Hippocampal formation (tissue), 2 donors: Measurements from ENCODE around the gene MADCAM1.

Experiments used
- DNase-seq, 2 donors: peaks; one replicate each; lab custom pipeline; 2025; lab: John Stamatoyannopoulos, UW

The MADCAM1 gene

DNA sequence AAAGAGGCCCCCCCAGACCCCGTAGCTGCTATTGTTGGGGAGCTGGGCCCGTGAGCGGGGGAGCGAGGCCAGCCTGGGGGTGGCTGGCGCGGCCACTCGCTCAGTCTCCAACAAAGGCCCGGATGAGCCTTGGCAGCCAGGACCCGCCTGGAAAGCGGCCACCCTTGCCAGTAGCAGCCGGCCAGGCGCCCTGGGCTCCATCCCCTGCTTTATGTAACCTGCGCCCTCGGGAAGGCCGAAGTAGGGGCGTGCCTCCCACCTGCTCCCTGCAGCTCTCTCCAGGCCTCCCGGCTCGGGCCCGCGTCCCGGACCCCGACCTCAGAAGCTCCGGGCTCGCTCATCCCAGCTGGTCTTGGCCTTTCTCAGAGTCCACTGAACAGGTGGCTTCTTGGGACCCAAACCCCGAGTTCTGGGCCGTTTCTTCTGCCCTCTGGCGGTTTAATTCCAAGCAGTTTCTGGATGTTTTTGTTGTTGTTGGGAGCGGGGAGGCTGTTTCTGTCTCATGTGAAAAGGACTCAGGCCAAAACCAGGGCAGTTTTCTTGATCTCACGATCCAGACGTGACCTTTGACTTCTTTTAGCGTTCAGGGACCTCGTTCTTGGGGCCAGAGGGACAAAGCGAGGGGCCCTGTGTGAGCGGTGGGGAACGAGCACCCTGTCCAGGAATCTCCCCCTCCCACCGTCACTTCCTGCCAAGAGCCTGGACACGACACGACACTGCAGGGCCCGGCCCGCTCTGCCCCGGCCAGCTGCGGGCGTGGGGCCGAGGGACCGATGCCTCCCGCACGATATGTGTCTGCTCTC lies 36.5 kb downstream of the MADCAM1 start:
- DNase-seq: peak; percentile 71 to 76

DNA sequence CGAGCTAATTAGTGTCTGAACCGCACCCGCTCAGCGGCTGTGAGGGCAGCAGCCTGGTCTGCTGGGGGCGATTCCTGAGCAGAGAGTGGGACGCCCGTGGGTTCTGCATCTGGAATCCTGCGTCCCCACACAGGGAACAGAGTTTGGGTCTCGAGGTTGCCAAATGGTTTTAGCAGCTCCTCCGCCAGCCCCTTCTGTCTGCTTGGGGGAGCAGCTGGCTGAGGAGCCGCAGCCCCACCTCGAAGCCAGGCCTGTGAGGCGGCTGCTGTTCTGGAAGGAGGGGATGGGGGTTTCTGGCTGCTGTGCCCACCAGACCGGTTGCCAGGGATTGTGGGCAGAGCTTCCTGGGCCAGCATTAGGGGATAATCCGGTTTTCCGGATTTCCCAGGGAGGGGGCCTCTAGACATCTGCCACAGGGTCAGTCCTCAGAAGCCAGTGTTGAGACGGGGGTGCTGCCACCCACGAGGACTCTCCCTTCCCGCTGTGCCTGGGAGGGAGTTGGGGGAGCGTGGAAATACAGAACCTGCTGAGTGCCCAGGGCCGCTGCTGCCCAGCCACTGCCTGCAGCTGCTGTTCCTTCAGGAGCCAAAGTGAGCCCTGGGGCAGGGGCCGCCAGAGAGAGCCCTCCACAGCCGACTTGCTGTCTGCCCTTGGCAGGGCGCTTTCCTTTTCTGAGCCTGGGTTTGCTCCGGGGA lies 37.2 kb downstream of the MADCAM1 start:
- DNase-seq: no peak

DNA sequence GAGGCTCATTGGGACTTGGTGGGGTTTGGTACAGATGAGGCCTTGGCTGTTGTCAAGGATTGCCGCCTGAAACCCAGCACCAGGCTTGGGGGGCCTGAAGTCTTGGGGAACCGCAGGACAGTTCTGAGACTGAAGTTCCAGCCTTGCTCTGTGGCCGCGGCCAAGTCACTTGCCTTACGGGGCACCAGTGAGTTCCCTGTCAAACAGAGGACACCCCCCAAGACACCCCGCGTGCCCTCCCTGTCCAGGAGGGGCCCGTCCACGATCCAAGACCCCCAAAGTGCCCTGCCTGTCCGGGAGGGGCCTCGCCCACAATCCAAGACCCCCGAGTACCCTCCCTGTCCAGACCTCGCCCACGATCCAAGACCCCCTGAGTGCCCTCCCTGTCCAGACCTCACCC lies 37.8 kb downstream of the MADCAM1 start:
- DNase-seq: no peak

DNA sequence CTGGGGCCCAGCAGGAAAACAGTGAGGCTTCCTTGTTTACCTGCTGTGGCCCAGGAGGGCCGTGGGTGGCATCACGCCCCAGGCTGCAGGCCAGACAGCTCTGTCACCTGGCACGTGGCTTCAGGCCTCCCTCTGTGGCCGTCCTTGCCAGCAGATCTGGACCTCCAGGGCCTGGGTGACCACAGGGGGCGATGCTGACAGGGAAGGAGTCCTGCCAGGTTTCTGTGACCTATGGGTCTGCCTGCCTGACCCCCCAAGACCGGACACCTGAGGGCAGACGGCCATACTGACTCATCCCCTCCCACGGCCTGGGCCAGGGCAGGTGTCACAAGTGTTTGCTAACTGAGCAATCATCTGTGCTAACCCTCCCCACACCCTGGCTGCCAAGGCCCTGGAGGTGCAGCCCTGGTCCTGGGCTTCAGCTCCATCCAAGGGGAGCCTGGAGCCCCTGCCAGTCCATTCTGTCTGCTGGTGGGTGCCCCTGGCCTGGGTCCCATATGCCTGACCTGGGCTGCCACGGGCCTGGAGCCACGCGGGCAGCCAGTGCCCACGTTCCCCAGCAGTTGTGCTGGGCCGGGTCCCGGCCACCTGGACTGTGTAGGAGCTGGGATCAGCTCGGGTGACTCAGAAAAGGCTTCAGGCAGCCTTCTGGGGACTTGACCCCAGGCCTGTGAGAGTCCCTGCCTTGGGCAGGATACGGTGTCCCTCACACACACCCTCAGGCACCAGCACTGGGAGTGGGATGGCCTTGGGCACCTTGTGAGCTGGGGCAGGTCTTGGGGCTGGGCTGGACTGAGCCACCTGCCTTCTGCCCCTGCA lies 38.9 kb downstream of the MADCAM1 start:
- no peak for DNase-seq

DNA sequence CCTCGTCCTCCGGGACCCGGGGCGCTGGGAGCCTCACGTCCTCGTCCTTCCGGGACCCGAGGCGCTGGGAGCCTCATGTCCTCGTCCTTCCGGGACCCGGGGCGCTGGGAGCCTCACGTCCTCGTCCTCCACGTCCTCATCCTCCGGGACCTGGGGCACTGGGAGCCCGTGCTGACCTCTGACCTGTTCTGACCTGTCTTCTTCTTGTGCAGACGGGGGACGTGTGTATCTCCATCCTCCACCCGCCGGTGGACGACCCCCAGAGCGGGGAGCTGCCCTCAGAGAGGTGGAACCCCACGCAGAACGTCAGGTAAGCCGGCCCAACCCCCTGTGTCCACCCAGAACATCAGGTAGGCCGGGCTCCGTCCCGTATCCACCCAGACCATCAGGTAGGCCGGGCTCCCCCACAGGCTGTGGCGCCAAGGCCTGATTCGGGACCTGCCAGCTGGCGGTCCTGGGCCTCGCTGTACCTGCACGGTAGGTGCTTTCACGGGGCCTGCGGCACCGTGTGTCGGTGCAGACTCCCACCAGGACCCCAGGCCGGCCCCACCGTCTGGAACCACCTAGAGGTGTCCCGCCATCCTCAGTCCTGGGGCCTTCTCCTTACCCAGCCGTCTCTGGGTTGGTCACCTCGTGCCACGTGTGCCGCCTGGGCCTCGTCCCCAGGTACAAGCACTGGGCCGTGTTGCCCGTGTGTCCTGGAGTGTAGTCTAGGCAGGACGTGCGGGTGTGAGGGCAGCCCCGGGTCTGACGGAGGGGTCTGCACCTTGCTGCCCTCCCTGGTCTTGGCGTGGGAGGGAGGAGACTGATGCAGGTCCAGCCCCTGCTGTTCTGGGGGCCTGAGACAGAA lies 40.0 kb downstream of the MADCAM1 start:
- no peak for DNase-seq

DNA sequence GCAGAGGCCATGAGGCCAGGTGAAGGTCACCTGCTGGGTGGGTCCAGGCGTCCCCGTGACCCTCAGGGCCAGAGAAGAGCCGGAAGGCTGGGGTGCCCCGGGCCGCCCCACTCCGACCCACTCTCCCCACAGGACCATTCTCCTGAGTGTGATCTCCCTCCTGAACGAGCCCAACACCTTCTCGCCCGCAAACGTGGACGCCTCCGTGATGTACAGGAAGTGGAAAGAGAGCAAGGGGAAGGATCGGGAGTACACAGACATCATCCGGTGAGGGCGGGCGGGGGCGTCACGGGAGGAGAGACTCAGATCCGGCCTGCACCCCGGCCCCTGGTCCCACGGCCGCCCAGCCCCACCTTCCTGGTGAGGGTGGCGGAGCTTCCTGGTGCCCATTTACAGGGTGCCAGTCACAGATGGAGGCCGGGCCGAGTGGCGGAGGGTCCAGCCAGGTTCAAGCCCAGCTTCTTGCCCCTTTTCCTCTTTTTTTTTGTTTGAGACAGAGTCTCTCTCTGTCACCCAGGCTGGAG lies 40.7 kb downstream of the MADCAM1 start:
- no peak for DNase-seq

DNA sequence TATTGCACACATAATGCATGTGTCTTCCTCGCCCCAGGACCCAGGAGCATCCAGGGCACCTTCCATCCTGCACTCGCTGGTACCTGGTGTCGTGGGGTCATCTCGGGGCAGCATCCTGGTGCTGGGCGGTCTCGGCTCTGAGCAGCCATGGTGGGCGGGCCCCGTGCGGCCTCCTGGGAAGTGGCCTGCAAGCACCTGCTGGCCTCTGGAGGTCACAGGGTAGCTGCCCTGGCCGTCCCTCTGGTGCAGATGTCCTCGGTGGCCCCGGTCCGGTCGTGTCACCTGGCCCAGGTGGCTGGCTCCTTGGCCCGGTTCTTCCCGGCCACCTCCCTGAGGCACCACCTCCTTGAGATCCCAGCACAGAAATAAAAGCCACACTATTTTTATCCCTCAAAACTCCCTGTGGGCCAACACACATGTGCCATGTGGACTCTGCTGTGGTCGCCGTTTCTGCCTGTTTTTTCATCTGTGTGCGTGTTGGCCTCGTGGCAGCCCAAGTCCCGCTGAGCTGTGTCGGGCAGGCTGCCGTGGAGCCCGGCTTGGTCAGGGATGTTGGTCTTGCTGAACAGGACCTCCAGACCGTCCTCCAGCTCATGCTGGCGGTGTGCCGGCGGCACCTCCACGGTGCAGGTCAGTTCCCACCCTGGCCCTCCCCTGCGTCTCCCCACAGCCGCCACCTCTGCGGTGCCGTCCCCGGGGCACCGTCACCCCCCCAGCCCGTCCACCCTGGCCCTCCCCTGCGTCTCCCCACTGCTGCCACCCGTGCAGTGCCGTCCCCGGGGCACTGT lies 42.5 kb downstream of the MADCAM1 start:
- DNase-seq: no peak

DNA sequence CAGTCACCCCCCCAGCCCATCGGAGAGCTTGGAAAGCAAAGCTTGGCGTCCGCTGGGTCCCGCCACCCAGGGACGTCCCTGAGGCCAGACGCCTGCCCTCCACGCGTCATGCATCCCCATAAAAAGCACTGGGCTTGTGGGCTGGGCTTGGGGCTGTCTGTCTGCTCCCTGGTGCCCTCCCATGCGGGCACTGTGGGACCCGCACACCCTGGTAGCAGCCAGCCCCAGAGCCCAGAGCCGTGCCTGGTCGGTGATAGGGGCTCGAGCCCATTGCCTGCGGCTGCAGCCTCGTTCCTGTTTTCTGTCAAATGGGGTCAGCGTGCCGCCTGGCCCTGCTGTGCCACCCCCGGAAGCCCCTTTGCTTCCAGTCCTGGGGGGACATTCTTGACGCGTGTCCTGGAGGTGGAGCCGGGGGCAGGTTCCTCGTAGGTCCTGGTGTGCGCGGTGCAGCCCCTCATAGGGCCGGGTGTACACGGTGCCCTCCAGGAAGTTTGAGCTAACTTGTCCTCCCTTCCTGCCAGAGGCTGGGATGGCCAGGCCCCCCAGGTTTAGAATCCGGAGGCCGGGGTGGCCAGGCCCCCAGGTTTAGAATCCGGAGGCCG lies 43.2 kb downstream of the MADCAM1 start:
- no peak for DNase-seq

DNA sequence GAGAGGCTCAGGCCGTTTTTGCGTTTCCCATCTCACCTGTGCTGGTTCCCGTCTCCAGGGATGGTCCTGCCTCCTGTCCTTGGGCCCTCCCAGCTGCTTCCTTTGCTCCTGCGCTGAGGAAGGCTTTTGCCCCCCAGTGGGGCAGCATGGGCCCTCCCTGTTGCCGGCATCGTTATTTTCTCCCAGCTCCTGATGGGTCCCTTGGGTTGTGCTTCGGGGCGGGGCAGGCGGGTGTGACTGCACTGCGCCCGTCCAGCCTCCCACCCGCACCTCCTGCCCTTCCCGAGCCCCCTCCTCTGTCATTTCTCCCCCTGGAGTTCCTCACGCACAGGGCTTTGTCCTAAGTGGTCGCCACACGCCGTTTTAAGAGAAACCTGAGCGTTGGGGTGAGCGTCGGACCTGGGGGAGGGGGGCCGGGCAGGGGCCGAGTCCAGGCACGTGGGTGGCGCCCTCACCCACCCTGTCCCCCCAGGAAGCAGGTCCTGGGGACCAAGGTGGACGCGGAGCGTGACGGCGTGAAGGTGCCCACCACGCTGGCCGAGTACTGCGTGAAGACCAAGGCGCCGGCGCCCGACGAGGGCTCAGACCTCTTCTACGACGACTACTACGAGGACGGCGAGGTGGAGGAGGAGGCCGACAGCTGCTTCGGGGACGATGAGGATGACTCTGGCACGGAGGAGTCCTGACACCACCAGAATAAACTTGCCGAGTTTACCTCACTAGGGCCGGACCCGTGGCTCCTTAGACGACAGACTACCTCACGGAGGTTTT lies 44.8 kb downstream of the MADCAM1 start:
- DNase-seq: no peak

DNA sequence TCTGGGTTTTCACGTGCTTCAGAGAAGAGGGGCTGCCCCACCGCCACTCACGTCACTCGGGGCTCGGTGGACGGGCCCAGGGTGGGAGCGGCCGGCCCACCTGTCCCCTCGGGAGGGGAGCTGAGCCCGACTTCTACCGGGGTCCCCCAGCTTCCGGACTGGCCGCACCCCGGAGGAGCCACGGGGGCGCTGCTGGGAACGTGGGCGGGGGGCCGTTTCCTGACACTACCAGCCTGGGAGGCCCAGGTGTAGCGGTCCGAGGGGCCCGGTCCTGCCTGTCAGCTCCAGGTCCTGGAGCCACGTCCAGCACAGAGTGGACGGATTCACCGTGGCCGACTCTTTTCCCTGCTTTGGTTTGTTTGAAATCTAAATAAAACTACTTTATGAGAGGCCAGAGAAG lies 45.4 kb downstream of the MADCAM1 start:
- no peak for DNase-seq

DNA sequence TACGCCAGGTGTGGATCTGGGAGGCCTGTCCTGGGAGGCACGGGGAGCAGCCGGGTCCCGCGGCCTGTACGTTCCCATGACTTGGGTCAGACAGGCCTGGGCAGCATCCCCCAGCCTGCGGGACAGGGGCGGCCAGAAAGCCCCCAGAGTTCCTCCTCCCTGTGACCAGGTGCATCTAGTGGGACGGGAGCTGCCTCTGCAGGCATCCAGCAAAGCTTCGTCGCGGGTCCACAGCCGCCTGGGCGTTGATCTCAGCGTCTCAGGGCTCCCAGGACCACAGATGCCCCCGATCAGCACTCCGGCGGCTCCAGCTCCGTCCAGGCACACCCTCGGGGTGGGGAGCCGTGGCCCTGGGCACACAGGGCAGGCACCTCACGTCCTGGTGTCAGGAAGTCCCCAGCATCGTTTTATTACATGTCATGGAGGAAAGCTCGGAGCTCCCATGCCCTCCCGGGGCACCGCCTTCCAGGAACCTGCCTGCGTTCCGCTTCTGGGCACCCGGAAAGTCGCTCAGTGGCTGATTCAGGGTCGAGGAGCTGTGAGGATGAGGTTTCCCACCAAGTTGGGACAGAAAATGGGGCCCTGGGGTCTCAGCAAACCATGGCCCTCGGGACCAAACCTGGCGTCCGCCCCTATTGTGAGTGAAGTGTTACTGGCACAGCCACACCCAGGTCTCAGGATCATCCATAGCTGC lies 46.0 kb downstream of the MADCAM1 start:
- no peak for DNase-seq

DNA sequence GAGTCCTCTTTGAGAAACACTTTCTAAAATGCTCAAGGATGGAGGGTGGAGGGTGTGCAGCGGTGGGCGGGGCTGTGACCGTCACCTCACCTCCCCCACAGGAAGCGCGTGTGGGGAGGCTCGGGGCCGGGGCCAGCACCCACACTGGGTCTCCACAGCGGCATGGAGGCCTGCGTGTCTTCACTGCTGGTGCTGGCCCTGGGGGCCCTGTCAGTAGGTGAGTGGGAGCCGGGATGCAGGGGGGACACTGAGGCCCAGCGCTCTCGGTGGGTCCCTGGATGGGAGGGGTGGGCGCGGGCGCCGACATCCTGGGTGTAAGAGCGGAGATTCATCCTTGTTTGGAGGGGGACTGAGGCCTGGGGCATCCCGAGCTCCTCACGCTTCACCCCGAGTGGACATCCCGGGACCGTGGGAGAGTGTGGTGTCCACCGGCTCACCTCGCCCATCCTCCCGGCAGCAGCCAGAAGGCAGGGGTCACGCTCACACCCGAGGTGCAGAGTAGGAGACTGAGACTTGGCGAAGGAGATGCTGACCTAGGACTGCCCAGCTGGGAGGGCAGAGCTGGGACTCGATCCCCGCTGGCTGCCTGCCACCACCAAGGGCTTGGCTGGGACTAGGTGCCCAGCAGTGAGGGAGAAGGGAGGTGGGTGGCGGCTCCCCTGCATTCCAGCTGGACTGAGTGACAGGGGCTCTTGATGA lies 47.8 kb downstream of the MADCAM1 start, which contains the start of gene GZMM:
Gene GZMM, plus strand, starts transcription at position 144 of the 699 bp plus-strand sequence. Its CDS starts 19 bp downstream, at position 163.
- DNase-seq: no peak

DNA sequence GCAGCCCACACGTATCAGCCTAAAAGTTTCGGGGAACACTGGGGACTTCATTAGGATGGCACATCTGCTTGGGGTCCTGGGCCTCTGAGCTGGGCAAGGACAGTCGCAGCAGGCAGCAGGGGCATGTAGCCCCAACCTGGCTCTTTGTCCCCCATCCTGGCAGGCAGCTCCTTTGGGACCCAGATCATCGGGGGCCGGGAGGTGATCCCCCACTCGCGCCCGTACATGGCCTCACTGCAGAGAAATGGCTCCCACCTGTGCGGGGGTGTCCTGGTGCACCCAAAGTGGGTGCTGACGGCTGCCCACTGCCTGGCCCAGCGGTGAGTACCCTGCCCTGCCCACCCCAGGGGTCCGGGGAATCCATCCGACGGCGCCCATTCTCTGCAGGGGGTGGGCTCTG lies 50.8 kb downstream of the MADCAM1 start:
- no peak for DNase-seq

DNA sequence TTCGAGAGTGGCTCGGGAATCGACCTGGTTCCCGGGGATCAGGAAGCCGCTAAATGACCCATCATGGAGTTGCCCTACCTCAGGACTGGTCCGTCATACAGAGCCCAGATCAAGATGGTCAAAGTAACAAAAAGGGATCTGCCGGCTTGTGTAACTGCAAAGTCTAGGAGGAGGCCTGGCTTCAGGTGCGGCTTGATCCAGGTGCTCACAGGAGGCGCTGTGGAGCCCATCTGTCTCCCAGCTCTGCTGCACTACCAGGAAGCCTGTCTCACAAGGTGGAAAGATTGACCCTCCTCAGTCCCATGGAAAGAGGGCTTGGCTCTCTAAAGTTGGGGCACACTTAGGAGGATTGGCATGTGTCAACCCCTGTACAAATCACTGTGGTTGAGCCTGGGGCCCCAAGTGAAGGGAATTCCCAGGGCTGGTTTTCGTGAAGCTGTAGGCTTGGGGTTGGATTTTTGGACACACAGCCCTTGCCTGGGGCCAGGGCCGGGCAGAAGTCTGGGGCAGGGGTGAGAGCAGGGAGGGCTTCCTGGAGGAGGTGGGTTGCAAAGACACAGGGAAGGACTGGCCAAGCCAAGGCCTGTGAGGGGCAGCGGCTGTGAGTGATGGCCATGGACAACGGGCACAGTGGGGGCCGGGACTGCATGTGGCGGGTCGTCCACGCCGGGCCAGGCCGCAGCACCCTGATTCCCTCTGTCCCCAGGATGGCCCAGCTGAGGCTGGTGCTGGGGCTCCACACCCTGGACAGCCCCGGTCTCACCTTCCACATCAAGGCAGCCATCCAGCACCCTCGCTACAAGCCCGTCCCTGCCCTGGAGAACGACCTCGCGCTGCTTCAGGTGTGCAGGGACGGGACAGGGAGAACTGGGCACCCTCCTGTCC lies 51.8 kb downstream of the MADCAM1 start:
- no peak for DNase-seq

DNA sequence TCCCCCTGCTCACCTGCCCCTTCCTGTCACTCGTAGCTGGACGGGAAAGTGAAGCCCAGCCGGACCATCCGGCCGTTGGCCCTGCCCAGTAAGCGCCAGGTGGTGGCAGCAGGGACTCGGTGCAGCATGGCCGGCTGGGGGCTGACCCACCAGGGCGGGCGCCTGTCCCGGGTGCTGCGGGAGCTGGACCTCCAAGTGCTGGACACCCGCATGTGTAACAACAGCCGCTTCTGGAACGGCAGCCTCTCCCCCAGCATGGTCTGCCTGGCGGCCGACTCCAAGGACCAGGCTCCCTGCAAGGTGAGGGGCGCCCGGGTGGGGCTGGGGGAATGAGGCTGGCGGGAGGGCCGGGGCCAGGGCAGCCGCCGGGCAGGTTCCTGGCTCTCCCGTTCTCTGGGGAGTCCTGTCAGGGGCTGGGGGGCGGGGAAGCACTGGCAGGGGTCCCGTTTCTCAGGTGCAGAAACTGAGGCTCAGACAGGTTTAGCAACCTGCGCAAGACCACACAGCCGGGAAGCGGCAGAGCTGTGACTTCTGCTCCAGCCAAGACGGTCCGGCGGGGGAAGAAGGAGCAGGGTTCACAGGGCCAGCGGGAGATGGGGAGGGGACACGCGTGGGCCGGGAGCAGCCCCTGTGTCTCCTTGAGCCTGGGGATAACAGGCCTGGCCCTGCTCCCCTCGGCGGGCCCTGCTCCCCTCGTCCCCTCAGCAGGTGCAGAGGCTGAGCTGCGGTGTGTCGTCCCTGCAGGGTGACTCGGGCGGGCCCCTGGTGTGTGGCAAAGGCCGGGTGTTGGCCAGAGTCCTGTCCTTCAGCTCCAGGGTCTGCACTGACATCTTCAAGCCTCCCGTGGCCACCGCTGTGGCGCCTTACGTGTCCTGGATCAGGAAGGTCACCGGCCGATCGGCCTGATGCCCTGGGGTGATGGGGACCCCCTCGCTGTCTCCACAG lies 52.9 kb downstream of the MADCAM1 start:
- no peak for DNase-seq

DNA sequence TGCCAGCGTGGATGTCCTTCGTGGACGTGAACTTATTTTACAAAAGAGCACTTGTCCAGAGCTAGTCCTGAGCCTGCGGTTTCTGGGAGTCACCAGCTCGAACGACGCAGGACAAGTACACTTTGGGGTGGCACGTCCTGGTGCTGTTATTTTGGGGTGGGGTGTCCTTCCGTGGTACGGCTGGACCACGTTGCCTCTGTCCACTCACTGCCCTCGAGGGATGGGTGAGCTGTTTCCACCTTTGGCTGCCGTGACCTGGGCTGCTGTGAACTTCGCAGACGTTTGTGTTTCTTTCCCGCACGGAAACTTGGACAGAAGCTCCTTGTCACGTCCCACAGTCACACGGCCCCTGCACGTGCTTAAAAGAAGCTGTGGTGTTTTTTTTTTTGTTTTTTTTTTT lies 58.5 kb downstream of the MADCAM1 start:
- DNase-seq: no peak
